Smooth muscle cell (in vitro differentiated cells): ENCODE results near the gene TFF2. TPM values are rescaled to one million over a fixed set of nuclear protein-coding genes. Genes with fewer than 3 reads are reported as not detected.

Experiments
- DNase-seq: peaks from one replicate; lab custom pipeline; 2025; ENCODE audit not compliant: unreplicated experiment; lab: John Stamatoyannopoulos, UW
- H2AFZ ChIP-seq: fragments of 200-600 bp; sonication (generic); 2 replicates; pipeline ENCODE4 v1.6.0; 2016; ENCODE audit warnings: antibody characterized with exemption, low read depth, mild to moderate bottlenecking
- H3F3A ChIP-seq: fragments of 200-600 bp; sonication (generic); 2 replicates; pipeline ENCODE4 v1.6.0; 2017; ENCODE audit warnings: antibody characterized with exemption, low read depth
- H3K27ac ChIP-seq: fragments of 200-600 bp; sonication (generic); 2 replicates; pipeline ENCODE4 v1.5.1; 2016; ENCODE audit warnings: low read depth, mild to moderate bottlenecking
- H3K27me3 ChIP-seq: fragments of 200-600 bp; sonication (generic); 2 replicates; pipeline ENCODE4 v1.6.1; 2016; ENCODE audit warnings: low read depth, mild to moderate bottlenecking
- H3K36me3 ChIP-seq: fragments of 200-600 bp; sonication (generic); 2 replicates; pipeline ENCODE4 v1.5.1; 2016; ENCODE audit warnings: low read depth
- H3K4me1 ChIP-seq: fragments of 200-600 bp; sonication (generic); 2 replicates; pipeline ENCODE4 v1.5.1; 2016; ENCODE audit warnings: low read depth
- H3K4me2 ChIP-seq: fragments of 200-600 bp; sonication (generic); 2 replicates; pipeline ENCODE4 v1.6.0; 2016; ENCODE audit warnings: mild to moderate bottlenecking
- H3K4me3 ChIP-seq: fragments of 200-600 bp; sonication (generic); 2 replicates; pipeline ENCODE4 v1.5.1; 2016; ENCODE audit warnings: mild to moderate bottlenecking
- H3K79me2 ChIP-seq: fragments of 200-600 bp; sonication (generic); 2 replicates; pipeline ENCODE4 v1.6.0; 2016; ENCODE audit warnings: low read depth, mild to moderate bottlenecking
- H3K9ac ChIP-seq: fragments of 200-600 bp; sonication (generic); 2 replicates; pipeline ENCODE4 v1.6.0; 2016; ENCODE audit warnings: low read depth
- H3K9me3 ChIP-seq: fragments of 200-600 bp; sonication (generic); replicated peaks from 2 replicates; pipeline ENCODE4 v1.5.1; 2016; ENCODE audit warnings: low read depth
- H4K20me1 ChIP-seq: fragments of 200-600 bp; sonication (generic); 2 replicates; pipeline ENCODE4 v1.6.0; 2016; ENCODE audit warnings: low read depth
- CTCF ChIP-seq: fragments of 200-600 bp; sonication (generic); IDR thresholded peaks from 2 replicates; pipeline ENCODE4 v1.5.1; 2017; ENCODE audit warnings: borderline replicate concordance, mild to moderate bottlenecking, antibody characterized with exemption; ENCODE audit not compliant: insufficient read depth, poor library complexity, severe bottlenecking
- WGBS: methylation state at CpG from one replicate; pipeline ENCODE4 v1.1.7; 2016; ENCODE audit warnings: low lambda C conversion rate; 5-methylcytosine and 5-hydroxymethylcytosine counted together
- polyA plus RNA-seq: library from polyadenylated mRNA; unstranded; fragments of >200 nt; fragmentation: Nextera tagmentation; extraction: Ambion mirVana; gene quantifications from 2 replicates; pipeline ENCODE4 v1.2.1, GENCODE V29; 2016
- total RNA-seq: library from RNA; depleted of rRNA; stranded (reverse); fragments of >200 nt; gene quantifications from 2 replicates; pipeline ENCODE4 v1.2.3, GENCODE V29; 2014

The TFF2 gene
- total and polyA plus RNA-seq, 2 experiments from 2014 or later, result not detected

GRCh38 chr21:42375966-42376337 lies 25.2 kb upstream of the TFF2 start:
- DNase-seq, result no peak
- Histone ChIP-seq H2AFZ (no peak overlapping the region), H3K4me3 (no peak overlapping the region), H3K9me3 (no peaks in the 10 kb centered on the region), H4K20me1 (no peaks in the 10 kb centered on the region), H3K4me2 (no peak overlapping the region), H3K4me1 (no peaks in the 10 kb centered on the region), H3K27me3 (no peaks in the 10 kb centered on the region), H3F3A (no peaks in the 10 kb centered on the region), H3K79me2 (no peaks in the 10 kb centered on the region), H3K36me3 (no peaks in the 10 kb centered on the region), H3K9ac (no peak overlapping the region), H3K27ac (no peak overlapping the region)
- WGBS, result 92% methylated on average over 2 of the region's 3 CpGs
- TF ChIP-seq CTCF, result no peak

GRCh38 chr21:42375506-42375905 lies 24.7 kb upstream of the TFF2 start:
- H3K27me3 ChIP-seq, result no peaks in the 10 kb centered on the region
- no peak for TF ChIP-seq CTCF
- DNase-seq, result no peak
- 87% methylated on average over 11 of the region's 11 CpGs for whole genome bisulfite sequencing
- H3K27ac ChIP-seq, result no peak overlapping the region
- H3K4me2 ChIP-seq, result no peak overlapping the region
- H3K4me3 ChIP-seq, result no peak overlapping the region
- no peaks in the 10 kb centered on the region for H3K9me3 ChIP-seq
- no peaks in the 10 kb centered on the region for H3K79me2 ChIP-seq
- no peaks in the 10 kb centered on the region for H3K4me1 ChIP-seq
- H3F3A ChIP-seq, result no peaks in the 10 kb centered on the region
- H3K36me3 ChIP-seq, result no peaks in the 10 kb centered on the region
- H2AFZ ChIP-seq, result no peak overlapping the region
- H3K9ac ChIP-seq, result no peak overlapping the region
- no peaks in the 10 kb centered on the region for H4K20me1 ChIP-seq

- no peaks in the 10 kb centered on the region for H3K4me1 ChIP-seq
- H3K4me2 ChIP-seq, result no peak overlapping the region
- no peaks in the 10 kb centered on the region for H3K79me2 ChIP-seq
- no peak for DNase-seq
- TF ChIP-seq CTCF, result no peak
- 43% methylated on average over 18 of the region's 23 CpGs for WGBS
- no peak overlapping the region for H3K4me3 ChIP-seq
- no peaks in the 10 kb centered on the region for H3K36me3 ChIP-seq
- no peak overlapping the region for H3K27ac ChIP-seq
- H3F3A ChIP-seq, result no peaks in the 10 kb centered on the region
- no peaks in the 10 kb centered on the region for H3K27me3 ChIP-seq
- H4K20me1 ChIP-seq, result no peaks in the 10 kb centered on the region
- H3K9ac ChIP-seq, result no peak overlapping the region
- H2AFZ ChIP-seq, result no peak overlapping the region
- no peaks in the 10 kb centered on the region for H3K9me3 ChIP-seq
Observed at GRCh38 chr21:42374864-42375499, 24.2 kb upstream of the TFF2 start.

GRCh38 chr21:42374457-42374856 lies 23.7 kb upstream of the TFF2 start:
- no peaks in the 10 kb centered on the region for H3K4me1 ChIP-seq
- no peaks in the 10 kb centered on the region for H3K36me3 ChIP-seq
- H3K4me2 ChIP-seq, result no peak overlapping the region
- no peak overlapping the region for H2AFZ ChIP-seq
- no peaks in the 10 kb centered on the region for H3K79me2 ChIP-seq
- no peaks in the 10 kb centered on the region for H4K20me1 ChIP-seq
- H3F3A ChIP-seq, result no peaks in the 10 kb centered on the region
- H3K9ac ChIP-seq, result no peak overlapping the region
- H3K27ac ChIP-seq, result no peak overlapping the region
- TF ChIP-seq CTCF, result no peak
- H3K27me3 ChIP-seq, result no peaks in the 10 kb centered on the region
- 92% methylated on average over 7 of the region's 7 CpGs for WGBS
- no peak for DNase-seq
- H3K9me3 ChIP-seq, result no peaks in the 10 kb centered on the region
- H3K4me3 ChIP-seq, result no peak overlapping the region
